Amygdala (tissue), 56 donors: ENCODE measurements around the gene SMS.

ENCODE experiments used
- DNase-seq, 56 donors: peaks; one replicate each; lab custom pipeline; 2025; lab: John Stamatoyannopoulos, UW

SMS gene

GRCh38 chrX:21974011-21974385 is 33.5 kb downstream of the SMS start:
- DNase-seq: no peak

GRCh38 chrX:21975242-21975641 is 34.7 kb downstream of the SMS start:
- DNase-seq: no peak

- no peak for DNase-seq
Measured at GRCh38 chrX:21975812-21976211, 35.3 kb downstream of the SMS start.

GRCh38 chrX:21978346-21978745 is 37.8 kb downstream of the SMS start:
- DNase-seq: no peak

GRCh38 chrX:21982311-21982710 is 41.8 kb downstream of the SMS start:
- no peak for DNase-seq

- peak in 50 of 56 donors; percentile 0 to 78 (median 12) for DNase-seq
Measured at GRCh38 chrX:21985332-21985777, 44.8 kb downstream of the SMS start.

- DNase-seq: no peak
Measured at GRCh38 chrX:21986596-21986995, 46.1 kb downstream of the SMS start.

GRCh38 chrX:21989384-21989783 is 48.9 kb downstream of the SMS start:
- no peak for DNase-seq

- DNase-seq: no peak
Measured at GRCh38 chrX:21990832-21991231, 50.3 kb downstream of the SMS start.

GRCh38 chrX:21991504-21991903 is 51.0 kb downstream of the SMS start:
- no peak for DNase-seq

GRCh38 chrX:21993265-21993664 is 52.8 kb downstream of the SMS start:
- peak in 16 of 56 donors; percentile 0 to 10 (median 1) for DNase-seq

- DNase-seq: peak in 6 of 56 donors; percentile 0 to 5 (median 3)
Measured at GRCh38 chrX:21996872-21997455, 56.5 kb downstream of the SMS start.

GRCh38 chrX:21998037-21998436 is 57.5 kb downstream of the SMS start:
- no peak for DNase-seq

- DNase-seq: no peak
Measured at GRCh38 chrX:22004866-22005265, 64.4 kb downstream of the SMS start.

- no peak for DNase-seq
Measured at GRCh38 chrX:22012051-22012450, 71.5 kb downstream of the SMS start.

GRCh38 chrX:22012931-22013330 is 72.4 kb downstream of the SMS start:
- DNase-seq: no peak

GRCh38 chrX:22015139-22015750 is 74.7 kb downstream of the SMS start:
- DNase-seq: no peak

- no peak for DNase-seq
Measured at GRCh38 chrX:22021751-22022324, 81.3 kb downstream of the SMS start.

- DNase-seq: no peak
Measured at GRCh38 chrX:22024577-22024976, 84.1 kb downstream of the SMS start.

- DNase-seq: no peak
Measured at GRCh38 chrX:22025751-22026150, 85.2 kb downstream of the SMS start.

- DNase-seq: no peak
Measured at GRCh38 chrX:22026731-22027130, 86.2 kb downstream of the SMS start.

- no peak for DNase-seq
Measured at GRCh38 chrX:22032084-22032483, 91.6 kb downstream of the SMS start, which contains the start of gene PHEX. Gene PHEX (plus strand): TSS chrX:22032325. CDS start chrX:22033006, 681 bp downstream.
